Osteocyte (in vitro differentiated cells): ENCODE measurements around the gene WDR18. TPM values are rescaled to one million over a fixed set of nuclear protein-coding genes. Genes with fewer than 3 reads are reported as not detected.

Source experiments
- DNase-seq: peaks from one replicate; pipeline ENCODE4 v3.0.0; 2021; ENCODE audit warnings: mixed read lengths; ENCODE audit not compliant: unreplicated experiment; ENCODE audit errors: extremely low spot score
- H3K27ac Mint-ChIP-seq: one replicate; pipeline ENCODE4 v1.8.0; 2021; ENCODE audit warnings: mild to moderate bottlenecking, mixed read lengths; ENCODE audit not compliant: unreplicated experiment
- H3K27me3 Mint-ChIP-seq: one replicate; pipeline ENCODE4 v1.8.0; 2021; ENCODE audit warnings: mixed read lengths; ENCODE audit not compliant: unreplicated experiment
- H3K36me3 Mint-ChIP-seq: one replicate; pipeline ENCODE4 v1.8.0; 2021; ENCODE audit warnings: mixed read lengths; ENCODE audit not compliant: unreplicated experiment
- H3K4me1 Mint-ChIP-seq: one replicate; pipeline ENCODE4 v1.8.0; 2021; ENCODE audit warnings: mixed read lengths; ENCODE audit not compliant: unreplicated experiment
- H3K4me3 Mint-ChIP-seq: one replicate; pipeline ENCODE4 v1.8.0; 2021; ENCODE audit warnings: mild to moderate bottlenecking, moderate library complexity, mixed read lengths; ENCODE audit not compliant: unreplicated experiment
- H3K9me3 Mint-ChIP-seq: one replicate; pipeline ENCODE4 v1.8.0; 2021; ENCODE audit warnings: mixed read lengths; ENCODE audit not compliant: unreplicated experiment
- CTCF ChIP-seq: fragments of 200-600 bp; sonication (generic); IDR thresholded peaks from 2 replicates; pipeline ENCODE4 v1.5.0; 2021; ENCODE audit warnings: antibody characterized with exemption, mild to moderate bottlenecking, moderate library complexity
- total RNA-seq: library from RNA; stranded (reverse); gene quantifications from 2 replicates; pipeline ENCODE4 v1.2.1, GENCODE V29; 2021

The WDR18 gene
- total RNA-seq, 1 donor from 2014 or later = 61.2 TPM

GRCh38 chr19:974564-975257, 9.4 kb upstream of the WDR18 start:
- no peak overlapping the region for H3K27ac Mint-ChIP-seq
- no peak for TF ChIP-seq CTCF
- no peak overlapping the region for H3K4me3 Mint-ChIP-seq

GRCh38 chr19:976476-976875, 7.7 kb upstream of the WDR18 start:
- peaks cover 8% of the 10 kb centered on the region for H3K4me1 Mint-ChIP-seq
- no peaks in the 10 kb centered on the region for H3K9me3 Mint-ChIP-seq
- DNase-seq = no peak
- H3K4me3 Mint-ChIP-seq = no peak overlapping the region
- no peak for TF ChIP-seq CTCF
- H3K27me3 Mint-ChIP-seq = no peaks in the 10 kb centered on the region
- H3K36me3 Mint-ChIP-seq = peaks cover 8% of the 10 kb centered on the region
- no peak overlapping the region for H3K27ac Mint-ChIP-seq

More at GRCh38 chr19:974564-975257, 9.4 kb upstream of the WDR18 start:
- Mint-ChIP-seq H3K36me3 (peaks cover 17% of the 10 kb centered on the region), H3K4me1 (no peaks in the 10 kb centered on the region), H3K9me3 (peaks cover 4% of the 10 kb centered on the region), H3K27me3 (no peaks in the 10 kb centered on the region)
- DNase-seq = no peak

GRCh38 chr19:977058-977464, 7.1 kb upstream of the WDR18 start:
- Mint-ChIP-seq H3K36me3 (peaks cover 8% of the 10 kb centered on the region), H3K27me3 (no peaks in the 10 kb centered on the region), H3K27ac (no peak overlapping the region), H3K4me3 (no peak overlapping the region), H3K9me3 (no peaks in the 10 kb centered on the region), H3K4me1 (peaks cover 8% of the 10 kb centered on the region)
- no peak for DNase-seq
- no peak for TF ChIP-seq CTCF

GRCh38 chr19:979318-979741, 4.8 kb upstream of the WDR18 start:
- H3K4me1 Mint-ChIP-seq = peaks cover 12% of the 10 kb centered on the region
- DNase-seq = no peak
- H3K4me3 Mint-ChIP-seq = no peak overlapping the region
- H3K36me3 Mint-ChIP-seq = peaks cover 2% of the 10 kb centered on the region
- H3K27ac Mint-ChIP-seq = no peak overlapping the region
- no peaks in the 10 kb centered on the region for H3K27me3 Mint-ChIP-seq
- no peaks in the 10 kb centered on the region for H3K9me3 Mint-ChIP-seq
- no peak for TF ChIP-seq CTCF

- Mint-ChIP-seq H3K36me3 (peaks cover 2% of the 10 kb centered on the region), H3K27me3 (no peaks in the 10 kb centered on the region), H3K4me3 (no peak overlapping the region), H3K4me1 (peaks cover 20% of the 10 kb centered on the region), H3K9me3 (no peaks in the 10 kb centered on the region), H3K27ac (no peak overlapping the region)
- no peak for TF ChIP-seq CTCF
- DNase-seq = no peak
These were observed 3.8 kb upstream of the WDR18 start for GRCh38 chr19:980133-980998.
